Caki2 (cell line): ENCODE results near the gene NPAS2. TPM values are rescaled to one million over a fixed set of nuclear protein-coding genes. Genes with fewer than 3 reads are reported as not detected.
A peak's percentile ranks its signal among the peaks of the same experiment; 100 is the strongest.

ENCODE experiments used
- DNase-seq: peaks from one replicate; pipeline ENCODE4 v3.0.0-alpha.2; 2015; ENCODE audit warnings: low read depth
- in situ Hi-C: cut with HindIII; loops from 2 replicates; pipeline ENCODE4 v1.10.0; 2016; ENCODE audit warnings: low sequenced_read_pairs, low pct_unique_long_range_greater_than_20kb, mixed read lengths
- total RNA-seq: library from RNA; depleted of rRNA; stranded (reverse); fragments of >200 nt; shearing (Covaris generic); gene quantifications from 2 replicates; pipeline ENCODE4 v1.2.3, GENCODE V29; 2014; ENCODE audit warnings: low replicate concordance

The NPAS2 gene
- total RNA-seq, 1 experiment from 2014 or later, result 2.0 TPM

- in situ Hi-C loops, result no loop called here
- no peak for DNase-seq
These were observed 184.8 kb downstream of the NPAS2 start for GRCh38 chr2:101004620-101005325.

DNA sequence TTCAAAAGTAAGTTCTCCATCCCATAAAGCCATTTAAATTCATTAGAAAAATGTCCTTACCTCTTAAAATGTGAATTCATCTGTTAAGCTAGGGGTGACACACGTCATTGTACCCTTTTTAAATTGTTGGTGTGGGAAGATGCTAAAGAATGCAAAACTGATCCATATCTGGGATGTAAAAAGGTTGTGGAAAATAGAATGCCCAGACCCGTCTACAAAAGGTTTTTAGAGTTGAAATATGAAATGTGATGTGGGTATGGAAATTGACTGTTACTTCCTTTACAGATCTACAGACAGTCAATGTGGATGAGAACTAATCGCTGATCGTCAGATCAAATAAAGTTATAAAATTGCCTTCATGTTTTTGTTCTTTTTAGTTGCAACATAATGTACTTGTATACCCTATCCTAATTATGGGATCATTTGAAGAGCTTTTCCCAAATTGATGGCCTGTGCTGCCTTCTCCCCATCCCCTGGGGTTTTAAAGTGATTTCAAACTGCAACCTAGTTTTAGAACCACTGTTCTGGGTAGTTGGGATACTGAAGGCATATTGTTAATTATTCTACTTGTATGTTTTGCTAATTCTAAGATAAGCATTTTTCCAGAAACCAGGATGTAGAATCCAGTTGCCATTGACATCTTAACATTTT, 186.3 kb downstream of the NPAS2 start:
- no peak for DNase-seq
- in situ Hi-C loops, result no loop called here

DNA sequence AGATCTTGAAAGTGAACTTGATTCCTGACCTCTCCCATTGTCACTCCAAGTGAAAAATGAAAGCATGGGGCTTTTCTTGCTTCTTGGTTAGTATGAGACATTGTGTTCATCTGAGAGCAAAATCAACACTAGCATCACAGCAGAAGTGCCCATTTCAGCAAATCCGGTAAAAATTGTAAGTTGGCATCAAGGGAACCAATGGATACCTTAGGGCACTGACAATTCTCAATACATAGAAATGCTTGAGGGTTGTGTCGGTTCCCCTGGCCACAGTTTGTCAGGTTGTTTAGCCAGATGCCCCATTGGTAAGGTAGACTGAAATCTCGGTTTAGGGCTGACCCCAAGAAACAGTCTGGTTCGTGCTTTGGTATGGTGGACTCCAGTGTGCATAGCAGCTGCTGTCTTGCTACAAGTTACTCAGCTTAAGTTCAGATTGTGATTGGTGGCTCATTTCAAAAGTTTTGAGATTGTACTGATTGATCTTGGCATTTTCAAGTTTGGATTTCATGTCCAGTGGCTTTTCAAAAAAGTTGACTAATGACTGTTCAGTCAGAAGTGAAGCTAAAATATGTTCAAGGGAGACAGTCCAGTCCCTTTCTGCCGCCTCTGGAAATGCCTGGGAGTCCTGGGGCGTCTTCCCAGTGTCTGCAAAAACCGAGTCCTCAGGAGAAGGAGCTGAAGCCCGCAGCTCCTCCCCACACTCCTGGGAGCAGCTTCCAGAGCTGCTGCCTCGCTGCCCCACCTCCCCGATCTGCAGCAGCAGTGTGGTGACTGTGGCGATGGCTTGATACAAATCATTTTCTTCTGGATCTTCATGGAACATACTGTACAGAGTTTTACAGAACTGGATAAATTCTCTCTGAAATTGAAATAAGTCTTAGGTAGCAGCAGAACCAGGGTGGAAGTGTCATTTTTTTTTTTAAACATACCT, 187.7 kb downstream of the NPAS2 start:
- in situ Hi-C loops, result no loop called here
- no peak for DNase-seq

DNA sequence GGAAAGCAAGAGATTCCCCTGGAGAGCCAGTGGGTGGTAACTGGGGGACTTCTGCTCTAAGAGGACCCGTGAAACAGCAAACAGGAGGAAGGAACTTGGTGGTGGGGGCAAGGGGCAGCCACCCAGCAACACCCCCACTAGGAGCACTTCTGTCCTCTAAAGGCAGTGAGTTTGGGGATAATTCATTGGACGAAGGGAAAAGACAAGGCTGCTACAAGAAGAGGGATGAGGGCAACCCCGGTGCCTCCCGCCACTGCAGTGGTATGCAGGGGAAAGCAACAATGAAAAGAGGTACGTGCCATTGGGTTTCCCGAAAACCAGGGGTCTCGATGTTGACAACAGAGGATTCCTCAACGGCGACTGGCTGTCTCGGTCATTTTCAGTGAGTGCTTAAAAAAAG, 191.2 kb downstream of the NPAS2 start:
- DNase-seq, result no peak
- in situ Hi-C loops, result no loop called here

DNA sequence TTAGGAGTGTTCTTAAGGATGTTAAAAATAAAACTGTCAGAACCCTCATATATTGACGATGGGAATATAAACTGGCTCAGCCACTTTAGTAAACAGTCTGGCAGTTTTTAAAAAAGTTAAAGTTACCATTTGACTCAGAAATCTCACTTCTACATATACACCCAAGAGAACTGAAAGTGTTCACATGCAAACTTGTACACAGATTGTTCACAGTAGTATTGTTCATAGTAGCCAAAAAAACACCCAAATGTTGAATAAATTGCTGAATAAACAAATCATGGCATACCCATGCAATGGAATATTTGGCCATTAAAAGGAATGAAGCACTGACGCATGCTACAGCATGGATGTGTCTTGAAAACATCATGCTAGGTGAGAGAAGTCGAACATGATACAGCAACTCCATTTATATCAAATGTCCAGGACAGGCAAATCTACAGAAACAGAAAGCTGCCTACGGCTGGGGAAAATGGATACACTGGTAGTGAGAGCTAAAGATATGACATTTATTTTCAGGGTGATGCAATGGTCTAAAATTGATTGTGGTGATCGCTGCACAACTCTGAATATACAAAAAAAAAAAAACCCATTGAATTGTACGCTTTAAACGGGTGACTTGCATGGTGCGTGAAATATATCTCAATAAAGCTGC, 192.2 kb downstream of the NPAS2 start:
- in situ Hi-C loops, result no loop called here

GRCh38 chr2:101012706-101013181, 192.8 kb downstream of the NPAS2 start:
- in situ Hi-C loops, result no loop called here
- peak; percentile 35 for DNase-seq

More for the DNA sequence above, 192.2 kb downstream of the NPAS2 start:
- DNase-seq, result no peak

DNA sequence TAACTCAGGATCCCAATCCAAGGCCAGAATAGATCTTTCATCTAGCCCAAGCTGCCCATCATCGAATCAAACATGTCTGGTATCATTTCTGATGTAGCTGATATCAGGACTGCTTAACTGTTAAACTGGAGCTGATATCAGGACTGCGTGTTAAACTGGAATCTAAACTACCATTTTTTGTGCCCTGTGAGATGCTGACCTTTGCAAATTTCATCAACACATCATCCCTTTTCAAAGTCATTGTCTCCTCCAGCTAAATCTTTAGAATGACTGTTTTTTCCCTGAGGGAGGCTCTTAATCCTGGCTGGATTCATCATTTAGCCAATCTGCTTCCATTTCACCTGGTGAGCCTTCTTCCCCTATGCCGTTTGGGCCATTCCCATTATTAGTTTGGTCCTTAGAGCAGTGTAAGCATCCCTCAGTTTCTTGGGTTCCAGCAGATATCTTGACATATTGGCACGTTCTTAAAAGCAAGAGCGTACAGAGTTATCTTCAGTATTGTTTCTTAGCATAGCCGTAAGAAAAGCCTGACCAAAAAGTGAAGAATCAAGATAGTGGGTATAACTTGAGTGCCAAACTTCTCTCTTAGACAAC, 194.4 kb downstream of the NPAS2 start:
- in situ Hi-C loops, result no loop called here
- DNase-seq, result no peak

GRCh38 chr2:101017371-101017770, 197.4 kb downstream of the NPAS2 start:
- in situ Hi-C loops, result no loop called here
- no peak for DNase-seq

DNA sequence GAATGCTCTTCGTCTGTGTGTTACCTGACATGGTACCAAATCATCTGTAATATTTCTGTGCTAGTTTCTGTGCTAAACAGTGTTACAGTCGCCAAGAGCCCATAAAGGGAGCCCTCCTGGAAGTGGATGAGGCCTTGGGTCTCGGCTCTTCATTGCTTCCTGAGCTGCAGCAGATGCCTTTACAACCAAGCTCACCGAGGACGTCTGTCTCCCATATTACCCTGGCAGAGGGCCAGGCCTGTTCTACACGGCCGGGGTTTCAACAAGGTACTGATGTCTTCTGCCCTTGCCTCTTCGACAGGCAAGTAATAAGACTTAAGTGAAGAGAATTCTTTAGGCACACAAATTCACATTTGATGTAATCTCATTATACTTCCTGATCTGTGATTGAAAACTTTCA, 199.0 kb downstream of the NPAS2 start:
- DNase-seq, result no peak
- in situ Hi-C loops, result no loop called here

- in situ Hi-C loops, result no loop called here
- DNase-seq, result no peak
These were observed 202.3 kb downstream of the NPAS2 start for GRCh38 chr2:101022221-101022620.

- in situ Hi-C loops, result no loop called here
- DNase-seq, result no peak
These were observed 203.6 kb downstream of the NPAS2 start for GRCh38 chr2:101023327-101024107.

GRCh38 chr2:101025561-101025960, 205.6 kb downstream of the NPAS2 start:
- no peak for DNase-seq
- in situ Hi-C loops, result no loop called here

DNA sequence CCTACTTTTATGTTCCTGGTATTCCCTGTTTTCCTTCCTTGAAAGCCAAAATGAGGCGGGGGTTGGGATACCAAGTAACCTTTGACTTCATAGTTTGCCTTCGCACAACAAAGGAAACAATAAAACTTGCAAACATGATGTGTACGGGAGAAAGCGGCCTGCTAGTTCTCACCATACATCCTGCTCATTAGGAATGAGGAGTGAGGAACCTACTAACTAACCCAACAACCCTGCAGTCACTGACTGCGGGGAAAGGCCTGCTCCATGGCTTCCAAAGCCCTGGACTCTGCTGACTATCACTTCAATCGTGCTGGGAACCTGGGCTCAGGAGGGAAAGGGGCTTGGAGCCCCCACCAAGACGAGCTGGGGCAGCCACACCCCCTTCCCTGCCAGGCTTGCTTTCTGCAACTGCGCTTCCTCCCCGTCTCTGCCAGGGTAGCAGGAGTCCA, 206.3 kb downstream of the NPAS2 start:
- no peak for DNase-seq
- in situ Hi-C loops, result no loop called here

- no peak for DNase-seq
- in situ Hi-C loops, result no loop called here
These were observed 207.1 kb downstream of the NPAS2 start for GRCh38 chr2:101026923-101027469.

GRCh38 chr2:101027852-101028251, 207.9 kb downstream of the NPAS2 start:
- in situ Hi-C loops, result no loop called here
- DNase-seq, result no peak

DNA sequence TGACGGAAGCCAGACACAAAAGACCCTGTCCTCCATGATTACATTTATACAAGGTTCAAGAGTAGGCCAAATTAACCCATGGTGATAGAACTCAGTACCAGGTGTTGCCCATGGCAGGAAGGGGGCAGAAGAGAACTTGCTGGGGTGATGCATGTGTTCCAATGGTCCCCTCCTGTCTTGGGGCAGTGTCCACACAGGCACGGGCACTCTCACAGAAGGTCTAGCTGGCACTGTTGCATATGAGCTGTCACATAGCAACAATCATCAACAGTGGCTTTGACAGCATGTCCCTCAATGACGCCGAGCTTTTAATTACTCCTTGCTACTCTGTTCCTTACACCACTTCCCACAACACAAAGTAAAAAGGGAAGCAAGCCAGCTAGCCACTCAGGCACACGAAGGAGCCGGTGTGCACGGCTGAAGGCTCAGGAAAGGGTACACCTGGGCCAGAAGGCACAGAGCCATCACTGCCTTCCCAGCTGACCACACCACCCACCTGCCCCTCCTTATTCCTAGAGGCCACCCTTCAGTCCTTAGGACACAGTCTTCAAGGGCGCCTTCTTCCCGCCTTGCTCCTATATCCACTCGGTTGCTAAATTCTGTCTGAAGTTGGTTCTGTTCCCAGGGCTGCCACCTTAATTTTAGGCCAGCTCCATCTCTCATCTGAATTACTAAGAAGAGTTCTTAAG, 211.1 kb downstream of the NPAS2 start:
- in situ Hi-C loops, result no loop called here

More for the DNA sequence above, 211.1 kb downstream of the NPAS2 start:
- DNase-seq, result no peak
